GM04503 (cell line): ENCODE results near the gene DOCK8.

ENCODE experiments used
- DNase-seq: peaks from one replicate; pipeline ENCODE4 v3.0.0-alpha.2; 2012; ENCODE audit warnings: low read depth

The DOCK8 gene

GRCh38 chr9:419571-420171 is 205.0 kb downstream of the DOCK8 start:
- peak; percentile 38 for DNase-seq

GRCh38 chr9:421896-422295 is 207.2 kb downstream of the DOCK8 start:
- no peak for DNase-seq

GRCh38 chr9:426264-426663 is 211.6 kb downstream of the DOCK8 start:
- DNase-seq = no peak

GRCh38 chr9:426976-427375 is 212.3 kb downstream of the DOCK8 start:
- no peak for DNase-seq

- DNase-seq = no peak
These were observed 217.0 kb downstream of the DOCK8 start for GRCh38 chr9:431701-432100.

DNA sequence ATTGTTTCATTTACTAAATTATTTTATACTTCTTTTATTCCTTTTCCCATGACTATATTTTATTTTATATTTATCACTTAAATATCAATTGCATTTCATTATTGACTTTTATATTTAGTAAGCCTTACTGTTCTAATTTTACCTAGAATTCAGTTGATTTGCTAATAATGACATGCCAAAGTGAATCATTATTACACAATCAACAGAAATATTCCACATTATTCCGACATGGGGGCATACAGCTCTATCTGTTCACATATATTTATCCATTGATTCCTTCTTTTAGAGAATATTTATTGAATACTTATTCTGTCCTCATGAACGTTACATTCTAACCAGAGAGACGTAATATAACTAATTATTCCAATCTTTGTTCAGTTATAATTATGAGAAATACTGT is 221.8 kb downstream of the DOCK8 start:
- no peak for DNase-seq

GRCh38 chr9:437066-437465 is 222.4 kb downstream of the DOCK8 start:
- DNase-seq = no peak

GRCh38 chr9:437574-438001 is 222.9 kb downstream of the DOCK8 start:
- DNase-seq = peak; percentile 54

GRCh38 chr9:438066-438465 is 223.4 kb downstream of the DOCK8 start:
- DNase-seq = no peak

DNA sequence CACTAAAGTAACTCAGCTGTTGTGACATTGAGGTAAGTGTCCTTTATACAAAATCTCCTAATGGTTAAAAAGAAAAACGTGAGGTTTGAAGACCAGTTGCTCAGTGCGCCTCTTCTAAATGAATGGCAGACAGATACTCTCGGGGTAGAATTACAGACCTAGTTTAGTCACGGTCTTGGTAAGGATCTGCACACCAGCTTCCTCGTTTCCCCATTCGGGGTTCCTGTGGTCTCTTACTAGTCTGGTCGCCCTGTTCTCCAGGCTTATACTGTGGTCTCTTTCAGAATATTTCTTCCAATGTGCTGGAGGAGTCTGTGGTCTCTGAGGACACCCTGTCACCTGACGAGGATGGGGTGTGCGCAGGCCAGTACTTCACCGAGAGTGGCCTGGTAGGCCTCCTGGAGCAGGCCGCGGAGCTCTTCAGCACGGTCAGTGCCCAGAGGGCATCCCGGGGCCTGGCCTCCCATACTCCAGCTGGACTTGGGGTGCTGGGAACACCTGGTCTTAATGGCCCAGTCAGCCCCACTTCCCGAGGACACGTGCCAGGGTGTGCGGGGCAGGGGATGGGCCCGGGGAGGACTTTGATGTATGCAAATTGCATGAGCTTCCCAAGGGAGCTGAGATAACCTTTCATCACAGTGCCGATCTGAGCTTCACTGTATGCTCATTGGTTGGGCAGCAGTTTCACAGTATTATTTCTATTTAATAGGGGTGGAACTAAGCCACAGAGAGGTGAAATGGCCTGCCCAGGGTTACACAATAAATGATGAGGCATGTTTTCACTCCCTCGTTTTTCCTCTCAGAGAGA is 224.5 kb downstream of the DOCK8 start:
- no peak for DNase-seq

- DNase-seq = no peak
These were observed 226.5 kb downstream of the DOCK8 start for GRCh38 chr9:441126-441525.

DNA sequence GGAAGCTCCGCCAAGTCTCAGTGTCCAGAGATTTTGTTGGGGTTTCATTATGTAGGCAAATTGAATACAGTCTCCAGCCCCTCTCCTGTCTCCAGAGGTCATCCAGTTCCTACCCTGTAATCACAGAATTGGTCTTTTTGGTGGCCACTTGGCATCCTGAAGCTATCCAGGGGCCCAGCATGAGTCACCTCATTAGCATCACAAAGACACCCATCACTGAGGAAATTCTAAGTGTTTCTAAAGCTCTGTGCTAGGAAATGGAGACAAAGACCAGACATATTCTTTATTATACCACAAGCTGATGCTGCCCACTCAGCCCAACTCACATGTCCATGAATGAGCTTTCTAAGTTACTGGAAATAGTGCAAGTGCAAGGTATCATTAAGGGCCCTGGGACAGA is 229.9 kb downstream of the DOCK8 start:
- DNase-seq = no peak

DNA sequence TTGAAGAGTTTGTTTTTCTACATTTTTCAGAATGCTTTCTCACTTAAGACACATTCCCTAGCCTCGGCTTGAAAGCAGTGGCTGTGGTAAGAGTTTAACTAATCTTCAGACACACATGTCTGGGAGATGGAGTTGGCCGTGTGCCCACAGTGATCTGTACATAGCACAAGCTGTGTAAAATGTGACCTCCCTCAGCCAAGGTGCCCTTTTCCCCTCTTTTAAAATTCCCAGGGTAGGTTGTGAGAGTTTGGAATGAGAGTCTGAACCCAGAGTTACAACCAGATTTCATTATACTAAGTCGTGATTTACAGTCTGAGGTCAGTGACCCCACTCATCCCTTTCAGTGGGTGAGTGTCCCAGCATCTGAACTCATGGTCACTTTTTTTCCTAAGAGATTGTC is 230.4 kb downstream of the DOCK8 start:
- no peak for DNase-seq

- DNase-seq = no peak
These were observed 231.5 kb downstream of the DOCK8 start for GRCh38 chr9:446074-446699.

- no peak for DNase-seq
These were observed 232.8 kb downstream of the DOCK8 start for GRCh38 chr9:447230-448025.

DNA sequence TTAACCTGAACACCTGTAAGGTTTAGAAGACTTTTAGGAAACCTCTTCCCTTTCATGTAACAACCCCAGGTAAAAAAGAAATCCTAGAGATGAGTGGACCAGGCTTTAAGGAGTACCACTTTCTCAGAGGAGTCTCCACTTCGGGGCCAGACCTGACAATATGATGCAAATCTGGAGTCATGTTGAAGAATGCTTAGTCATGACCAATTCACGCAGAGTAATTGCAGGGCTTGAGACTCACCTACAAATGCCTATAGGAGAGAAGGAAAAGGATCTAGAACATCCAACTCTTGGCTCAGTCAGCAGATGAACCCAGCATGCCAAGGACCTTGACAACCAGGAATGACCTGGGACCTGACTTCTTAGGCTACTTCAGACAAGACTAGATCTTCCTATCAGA is 235.4 kb downstream of the DOCK8 start:
- DNase-seq = no peak

DNA sequence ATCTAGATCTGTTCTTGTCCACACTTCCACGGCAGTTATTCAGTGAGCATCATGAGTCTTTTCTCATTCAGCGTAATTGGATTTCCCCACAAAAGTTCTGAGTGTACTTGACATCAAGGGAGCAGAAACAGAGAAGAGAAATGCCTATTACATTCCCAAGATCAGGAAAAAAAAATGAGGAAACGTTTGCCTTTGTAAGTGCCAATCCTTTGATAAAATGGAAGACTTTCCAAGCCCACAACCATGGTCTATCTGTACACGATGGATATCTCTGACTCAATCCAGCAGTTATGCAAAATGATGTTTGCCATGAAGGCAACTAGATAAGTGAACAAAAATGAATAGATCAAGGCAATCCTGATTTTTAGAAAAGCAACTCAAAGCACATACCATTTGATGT is 235.9 kb downstream of the DOCK8 start:
- no peak for DNase-seq

DNA sequence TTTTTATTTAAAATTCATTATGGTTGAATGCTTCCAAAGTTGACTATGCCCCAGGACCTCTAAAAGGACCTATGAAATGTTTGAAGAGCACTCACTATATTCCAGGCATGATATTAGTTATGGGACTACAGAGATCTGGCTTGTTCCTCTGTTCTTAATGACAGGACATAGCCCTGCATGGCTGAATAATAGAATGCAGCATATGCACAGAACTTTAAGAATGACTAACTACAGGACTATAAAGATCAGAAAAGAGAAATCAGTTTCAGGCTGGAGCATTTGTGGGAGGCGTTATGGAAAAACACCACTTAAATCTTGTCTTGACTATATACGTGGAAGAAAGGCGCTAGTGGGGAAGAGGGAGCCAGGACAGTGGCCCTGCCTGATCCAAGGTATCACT is 239.2 kb downstream of the DOCK8 start:
- no peak for DNase-seq

- no peak for DNase-seq
These were observed 241.7 kb downstream of the DOCK8 start for GRCh38 chr9:456365-456764.

DNA sequence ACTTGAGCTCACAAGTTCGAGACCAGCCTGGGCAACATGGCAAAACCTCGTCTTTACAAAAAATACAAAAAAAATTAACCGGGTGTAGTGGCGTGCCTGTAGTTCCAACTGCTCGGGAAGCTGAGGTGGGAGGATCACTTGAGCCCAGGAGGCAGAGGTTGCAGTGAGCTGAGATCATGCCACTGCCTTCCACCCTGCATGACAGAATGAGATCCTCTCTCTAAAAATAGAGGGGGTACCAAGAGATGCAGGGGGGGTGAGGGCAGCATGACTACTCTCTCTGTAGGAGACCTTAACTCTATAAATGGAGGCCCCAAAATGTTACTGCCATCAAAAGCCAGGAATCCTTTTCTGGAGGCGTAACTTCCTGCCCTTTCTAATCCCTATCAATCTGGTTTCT is 243.9 kb downstream of the DOCK8 start:
- DNase-seq = no peak

- DNase-seq = no peak
These were observed 245.1 kb downstream of the DOCK8 start for GRCh38 chr9:459491-460444.
